GM23338 (cell line): ENCODE results near the gene BAIAP2. TPM values are rescaled to one million over a fixed set of nuclear protein-coding genes. Genes with fewer than 3 reads are reported as not detected.
A peak's percentile ranks its signal among the peaks of the same experiment; 100 is the strongest.

Experiments
- ATAC-seq: fragments of 200-7000 bp; cut with Tn5 transposase; 3 replicates; pipeline ENCODE4 v1.9.1; 2020
- DNase-seq: peaks from one replicate; pipeline ENCODE4 v3.0.0-alpha.2; 2015; ENCODE audit warnings: low spot score
- H2AFZ ChIP-seq: fragments of 200-600 bp; sonication (generic); 2 replicates; pipeline ENCODE4 v1.8.0; 2016; ENCODE audit warnings: antibody characterized with exemption, mild to moderate bottlenecking, moderate library complexity
- H3F3A ChIP-seq: fragments of 200-600 bp; sonication (generic); replicated peaks from 2 replicates; pipeline ENCODE4 v1.8.0; 2017; ENCODE audit warnings: antibody characterized with exemption, mixed run types, low read depth
- H3K27ac ChIP-seq: fragments of 200-600 bp; sonication (generic); 2 replicates; pipeline ENCODE4 v1.6.1; 2016; ENCODE audit warnings: low read depth
- H3K27me3 ChIP-seq: fragments of 200-600 bp; sonication (generic); 2 replicates; pipeline ENCODE4 v1.8.0; 2016; ENCODE audit warnings: mild to moderate bottlenecking, mixed run types, moderate library complexity; ENCODE audit not compliant: insufficient read depth
- H3K36me3 ChIP-seq: fragments of 200-600 bp; sonication (generic); 2 replicates; pipeline ENCODE4 v1.8.0; 2016; ENCODE audit warnings: mild to moderate bottlenecking; ENCODE audit not compliant: insufficient read depth
- H3K4me1 ChIP-seq: fragments of 200-600 bp; sonication (generic); 2 replicates; pipeline ENCODE4 v1.8.0; 2016; ENCODE audit warnings: mild to moderate bottlenecking, moderate library complexity; ENCODE audit not compliant: insufficient read depth
- H3K4me2 ChIP-seq: fragments of 200-600 bp; sonication (generic); 2 replicates; pipeline ENCODE4 v1.7.1; 2017; ENCODE audit warnings: mixed run types
- H3K4me3 ChIP-seq: fragments of 200-600 bp; sonication (generic); 2 replicates; pipeline ENCODE4 v1.6.1; 2016; ENCODE audit warnings: mixed run types
- H3K79me2 ChIP-seq: fragments of 200-600 bp; sonication (generic); replicated peaks from 2 replicates; pipeline ENCODE4 v1.8.0; 2017; ENCODE audit warnings: mild to moderate bottlenecking; ENCODE audit not compliant: insufficient read depth
- H3K9me2 ChIP-seq: fragments of 200-600 bp; sonication (generic); 2 replicates; pipeline ENCODE4 v1.8.0; 2017; ENCODE audit not compliant: insufficient read depth
- H4K20me1 ChIP-seq: fragments of 200-600 bp; sonication (generic); replicated peaks from 2 replicates; pipeline ENCODE4 v1.8.0; 2017; ENCODE audit warnings: mild to moderate bottlenecking; ENCODE audit not compliant: insufficient read depth
- H3K27ac Mint-ChIP-seq: 2 replicates; pipeline ENCODE4 v1.8.0; 2020; ENCODE audit warnings: inconsistent platforms, mild to moderate bottlenecking, moderate library complexity, mixed read lengths
- H3K27me3 Mint-ChIP-seq: 3 replicates; pipeline ENCODE4 v1.8.0; 2022; ENCODE audit warnings: low read depth, mild to moderate bottlenecking, moderate library complexity, mixed read lengths, inconsistent platforms; ENCODE audit not compliant: insufficient read depth, poor library complexity
- H3K36me3 Mint-ChIP-seq: 3 replicates; pipeline ENCODE4 v1.8.0; 2021; ENCODE audit warnings: low read depth, mild to moderate bottlenecking, inconsistent platforms, moderate library complexity, mixed read lengths
- H3K4me1 Mint-ChIP-seq: 3 replicates; pipeline ENCODE4 v1.8.0; 2020; ENCODE audit warnings: mild to moderate bottlenecking, inconsistent platforms, mixed read lengths
- H3K4me3 Mint-ChIP-seq: 3 replicates; pipeline ENCODE4 v1.8.0; 2021; ENCODE audit warnings: moderate library complexity, mild to moderate bottlenecking, inconsistent platforms, mixed read lengths
- H3K9me3 Mint-ChIP-seq: 3 replicates; pipeline ENCODE4 v1.8.0; 2020; ENCODE audit warnings: moderate library complexity, mild to moderate bottlenecking, inconsistent platforms, mixed read lengths
- EZH2 ChIP-seq: fragments of 200-600 bp; sonication (generic); IDR thresholded peaks from one replicate; pipeline ENCODE4 v1.8.0; 2017; ENCODE audit warnings: antibody characterized with exemption, mild to moderate bottlenecking, low read depth; ENCODE audit not compliant: unreplicated experiment
- EZH2phosphoT487 ChIP-seq: fragments of 200-600 bp; sonication (generic); IDR thresholded peaks from one replicate; pipeline ENCODE4 v1.8.1; 2018; ENCODE audit warnings: antibody characterized with exemption; ENCODE audit not compliant: unreplicated experiment
- JUNB ChIP-seq: IDR thresholded peaks from one replicate; pipeline ENCODE4 v1.6.1; 2016; ENCODE audit warnings: antibody characterized with exemption; ENCODE audit not compliant: unreplicated experiment
- POLR2AphosphoS5 ChIP-seq: IDR thresholded peaks from 2 replicates; pipeline ENCODE4 v1.6.1; 2016; ENCODE audit warnings: antibody characterized with exemption, low read depth
- STAT1 ChIP-seq: IDR thresholded peaks from one replicate; pipeline ENCODE4 v1.6.1; 2016; ENCODE audit warnings: antibody characterized with exemption; ENCODE audit not compliant: unreplicated experiment
- ZNF114 ChIP-seq: fragments of 250-450 bp; sonication (Bioruptor Pico); IDR thresholded peaks from 2 replicates; pipeline ENCODE4 v1.5.0; 2020; ENCODE audit warnings: mild to moderate bottlenecking, moderate library complexity
- polyA plus RNA-seq: library from polyadenylated mRNA; unstranded; fragments of >200 nt; fragmentation: Nextera tagmentation; extraction: Ambion mirVana; gene quantifications from 2 replicates; pipeline ENCODE4 v1.2.1, GENCODE V29; 2016
- total RNA-seq: library from RNA; depleted of rRNA; stranded (reverse); fragments of >200 nt; shearing (Covaris generic); gene quantifications from 2 replicates; pipeline ENCODE4 v1.2.3, GENCODE V29; 2014
- TF ChIP-seq, protein P1 (sequence below): IDR thresholded peaks from one replicate; pipeline ENCODE4 v1.6.1; 2018; ENCODE audit warnings: antibody characterized with exemption; ENCODE audit not compliant: unreplicated experiment
- TF ChIP-seq, protein P2 (sequence below): fragments of 250-450 bp; sonication (Bioruptor Pico); IDR thresholded peaks from 2 replicates; pipeline ENCODE4 v1.5.0; 2020; ENCODE audit warnings: mild to moderate bottlenecking, moderate library complexity
- TF ChIP-seq, protein P3 (sequence below): IDR thresholded peaks from 2 replicates; pipeline ENCODE4 v1.6.1; 2016; ENCODE audit warnings: antibody characterized with exemption

The BAIAP2 gene
- total and polyA plus RNA-seq, 2 experiments from 2014 or later = 21.7 to 22.7 TPM

- H3K4me3 Mint-ChIP-seq = no peak overlapping the region
- Histone ChIP-seq H3K27me3 (peaks cover 7% of the 10 kb centered on the region; the same call in 1 of the 2 replicates), H3K4me1 (peaks cover 17% of the 10 kb centered on the region; the same call in 1 of the 2 replicates), H4K20me1 (peaks cover 12% of the 10 kb centered on the region), H3K9me2 (no peaks in the 10 kb centered on the region), H3K36me3 (no peaks in the 10 kb centered on the region), H2AFZ (no peak overlapping the region), H3K4me3 (no peak overlapping the region), H3K79me2 (peaks cover 69% of the 10 kb centered on the region), H3F3A (peaks cover 4% of the 10 kb centered on the region; the same call in 1 of the 2 replicates), H3K4me2 (no peak overlapping the region), H3K27ac (no peak overlapping the region)
- H3K36me3 Mint-ChIP-seq = no peaks in the 10 kb centered on the region; the same call in 2 of the 3 replicates
- DNase-seq = peak; percentile 57
- no peaks in the 10 kb centered on the region for H3K9me3 Mint-ChIP-seq
- no peak for TF ChIP-seq STAT1
- peaks cover 40% of the 10 kb centered on the region for H3K4me1 Mint-ChIP-seq
- peaks cover 24% of the 10 kb centered on the region for H3K27me3 Mint-ChIP-seq
- peak; percentile 9 for ATAC-seq
- no peak overlapping the region for H3K27ac Mint-ChIP-seq
Measured at GRCh38 chr17:81037798-81038733, 3.1 kb downstream of the BAIAP2 start.

DNA sequence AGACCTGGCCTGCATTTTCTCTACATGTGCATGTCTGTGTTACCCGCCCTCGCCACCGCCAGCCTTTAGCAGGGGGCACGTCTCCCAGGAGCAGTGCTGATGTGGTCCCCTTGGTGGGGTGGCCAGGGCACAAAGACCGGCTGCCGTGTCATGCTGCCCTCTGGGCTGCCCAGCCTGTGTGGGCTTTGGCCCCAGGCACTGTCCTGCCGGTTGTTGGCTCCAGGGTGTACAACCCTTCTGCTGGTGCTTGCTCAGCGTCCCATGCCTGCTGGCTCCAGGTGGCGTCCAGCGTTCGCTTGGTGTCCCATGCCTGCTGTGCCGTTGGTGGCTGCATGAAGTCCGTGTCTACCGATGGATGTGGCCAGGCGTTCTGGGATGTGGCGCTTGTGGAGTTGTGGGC lies 4.1 kb downstream of the BAIAP2 start:
- Histone ChIP-seq H3K9me2 (no peaks in the 10 kb centered on the region), H3K4me3 (no peak overlapping the region), H3K4me1 (peaks cover 11% of the 10 kb centered on the region; the same call in 1 of the 2 replicates), H3K27me3 (peaks cover 7% of the 10 kb centered on the region; the same call in 1 of the 2 replicates), H3F3A (peaks cover 4% of the 10 kb centered on the region; the same call in 1 of the 2 replicates), H3K4me2 (no peak overlapping the region), H3K79me2 (peaks cover 78% of the 10 kb centered on the region), H3K36me3 (no peaks in the 10 kb centered on the region), H4K20me1 (peaks cover 12% of the 10 kb centered on the region), H2AFZ (no peak overlapping the region), H3K27ac (no peak overlapping the region)
- Mint-ChIP-seq H3K27me3 (peaks cover 15% of the 10 kb centered on the region), H3K36me3 (no peaks in the 10 kb centered on the region; the same call in 2 of the 3 replicates), H3K4me1 (peaks cover 35% of the 10 kb centered on the region), H3K4me3 (no peak overlapping the region), H3K27ac (no peak overlapping the region), H3K9me3 (no peaks in the 10 kb centered on the region)
- DNase-seq (no peak), ATAC-seq (no peak)
- TF ChIP-seq STAT1 = no peak
- TF ChIP-seq EZH2phosphoT487 = no peak
- TF ChIP-seq ZNF114 (CRISPR knock-in tag) = no peak
- TF ChIP-seq, protein P1, sequence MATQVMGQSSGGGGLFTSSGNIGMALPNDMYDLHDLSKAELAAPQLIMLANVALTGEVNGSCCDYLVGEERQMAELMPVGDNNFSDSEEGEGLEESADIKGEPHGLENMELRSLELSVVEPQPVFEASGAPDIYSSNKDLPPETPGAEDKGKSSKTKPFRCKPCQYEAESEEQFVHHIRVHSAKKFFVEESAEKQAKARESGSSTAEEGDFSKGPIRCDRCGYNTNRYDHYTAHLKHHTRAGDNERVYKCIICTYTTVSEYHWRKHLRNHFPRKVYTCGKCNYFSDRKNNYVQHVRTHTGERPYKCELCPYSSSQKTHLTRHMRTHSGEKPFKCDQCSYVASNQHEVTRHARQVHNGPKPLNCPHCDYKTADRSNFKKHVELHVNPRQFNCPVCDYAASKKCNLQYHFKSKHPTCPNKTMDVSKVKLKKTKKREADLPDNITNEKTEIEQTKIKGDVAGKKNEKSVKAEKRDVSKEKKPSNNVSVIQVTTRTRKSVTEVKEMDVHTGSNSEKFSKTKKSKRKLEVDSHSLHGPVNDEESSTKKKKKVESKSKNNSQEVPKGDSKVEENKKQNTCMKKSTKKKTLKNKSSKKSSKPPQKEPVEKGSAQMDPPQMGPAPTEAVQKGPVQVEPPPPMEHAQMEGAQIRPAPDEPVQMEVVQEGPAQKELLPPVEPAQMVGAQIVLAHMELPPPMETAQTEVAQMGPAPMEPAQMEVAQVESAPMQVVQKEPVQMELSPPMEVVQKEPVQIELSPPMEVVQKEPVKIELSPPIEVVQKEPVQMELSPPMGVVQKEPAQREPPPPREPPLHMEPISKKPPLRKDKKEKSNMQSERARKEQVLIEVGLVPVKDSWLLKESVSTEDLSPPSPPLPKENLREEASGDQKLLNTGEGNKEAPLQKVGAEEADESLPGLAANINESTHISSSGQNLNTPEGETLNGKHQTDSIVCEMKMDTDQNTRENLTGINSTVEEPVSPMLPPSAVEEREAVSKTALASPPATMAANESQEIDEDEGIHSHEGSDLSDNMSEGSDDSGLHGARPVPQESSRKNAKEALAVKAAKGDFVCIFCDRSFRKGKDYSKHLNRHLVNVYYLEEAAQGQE = no peak
- TF ChIP-seq EZH2 = no peak
- no peak for TF ChIP-seq JUNB
- TF ChIP-seq, protein P2, sequence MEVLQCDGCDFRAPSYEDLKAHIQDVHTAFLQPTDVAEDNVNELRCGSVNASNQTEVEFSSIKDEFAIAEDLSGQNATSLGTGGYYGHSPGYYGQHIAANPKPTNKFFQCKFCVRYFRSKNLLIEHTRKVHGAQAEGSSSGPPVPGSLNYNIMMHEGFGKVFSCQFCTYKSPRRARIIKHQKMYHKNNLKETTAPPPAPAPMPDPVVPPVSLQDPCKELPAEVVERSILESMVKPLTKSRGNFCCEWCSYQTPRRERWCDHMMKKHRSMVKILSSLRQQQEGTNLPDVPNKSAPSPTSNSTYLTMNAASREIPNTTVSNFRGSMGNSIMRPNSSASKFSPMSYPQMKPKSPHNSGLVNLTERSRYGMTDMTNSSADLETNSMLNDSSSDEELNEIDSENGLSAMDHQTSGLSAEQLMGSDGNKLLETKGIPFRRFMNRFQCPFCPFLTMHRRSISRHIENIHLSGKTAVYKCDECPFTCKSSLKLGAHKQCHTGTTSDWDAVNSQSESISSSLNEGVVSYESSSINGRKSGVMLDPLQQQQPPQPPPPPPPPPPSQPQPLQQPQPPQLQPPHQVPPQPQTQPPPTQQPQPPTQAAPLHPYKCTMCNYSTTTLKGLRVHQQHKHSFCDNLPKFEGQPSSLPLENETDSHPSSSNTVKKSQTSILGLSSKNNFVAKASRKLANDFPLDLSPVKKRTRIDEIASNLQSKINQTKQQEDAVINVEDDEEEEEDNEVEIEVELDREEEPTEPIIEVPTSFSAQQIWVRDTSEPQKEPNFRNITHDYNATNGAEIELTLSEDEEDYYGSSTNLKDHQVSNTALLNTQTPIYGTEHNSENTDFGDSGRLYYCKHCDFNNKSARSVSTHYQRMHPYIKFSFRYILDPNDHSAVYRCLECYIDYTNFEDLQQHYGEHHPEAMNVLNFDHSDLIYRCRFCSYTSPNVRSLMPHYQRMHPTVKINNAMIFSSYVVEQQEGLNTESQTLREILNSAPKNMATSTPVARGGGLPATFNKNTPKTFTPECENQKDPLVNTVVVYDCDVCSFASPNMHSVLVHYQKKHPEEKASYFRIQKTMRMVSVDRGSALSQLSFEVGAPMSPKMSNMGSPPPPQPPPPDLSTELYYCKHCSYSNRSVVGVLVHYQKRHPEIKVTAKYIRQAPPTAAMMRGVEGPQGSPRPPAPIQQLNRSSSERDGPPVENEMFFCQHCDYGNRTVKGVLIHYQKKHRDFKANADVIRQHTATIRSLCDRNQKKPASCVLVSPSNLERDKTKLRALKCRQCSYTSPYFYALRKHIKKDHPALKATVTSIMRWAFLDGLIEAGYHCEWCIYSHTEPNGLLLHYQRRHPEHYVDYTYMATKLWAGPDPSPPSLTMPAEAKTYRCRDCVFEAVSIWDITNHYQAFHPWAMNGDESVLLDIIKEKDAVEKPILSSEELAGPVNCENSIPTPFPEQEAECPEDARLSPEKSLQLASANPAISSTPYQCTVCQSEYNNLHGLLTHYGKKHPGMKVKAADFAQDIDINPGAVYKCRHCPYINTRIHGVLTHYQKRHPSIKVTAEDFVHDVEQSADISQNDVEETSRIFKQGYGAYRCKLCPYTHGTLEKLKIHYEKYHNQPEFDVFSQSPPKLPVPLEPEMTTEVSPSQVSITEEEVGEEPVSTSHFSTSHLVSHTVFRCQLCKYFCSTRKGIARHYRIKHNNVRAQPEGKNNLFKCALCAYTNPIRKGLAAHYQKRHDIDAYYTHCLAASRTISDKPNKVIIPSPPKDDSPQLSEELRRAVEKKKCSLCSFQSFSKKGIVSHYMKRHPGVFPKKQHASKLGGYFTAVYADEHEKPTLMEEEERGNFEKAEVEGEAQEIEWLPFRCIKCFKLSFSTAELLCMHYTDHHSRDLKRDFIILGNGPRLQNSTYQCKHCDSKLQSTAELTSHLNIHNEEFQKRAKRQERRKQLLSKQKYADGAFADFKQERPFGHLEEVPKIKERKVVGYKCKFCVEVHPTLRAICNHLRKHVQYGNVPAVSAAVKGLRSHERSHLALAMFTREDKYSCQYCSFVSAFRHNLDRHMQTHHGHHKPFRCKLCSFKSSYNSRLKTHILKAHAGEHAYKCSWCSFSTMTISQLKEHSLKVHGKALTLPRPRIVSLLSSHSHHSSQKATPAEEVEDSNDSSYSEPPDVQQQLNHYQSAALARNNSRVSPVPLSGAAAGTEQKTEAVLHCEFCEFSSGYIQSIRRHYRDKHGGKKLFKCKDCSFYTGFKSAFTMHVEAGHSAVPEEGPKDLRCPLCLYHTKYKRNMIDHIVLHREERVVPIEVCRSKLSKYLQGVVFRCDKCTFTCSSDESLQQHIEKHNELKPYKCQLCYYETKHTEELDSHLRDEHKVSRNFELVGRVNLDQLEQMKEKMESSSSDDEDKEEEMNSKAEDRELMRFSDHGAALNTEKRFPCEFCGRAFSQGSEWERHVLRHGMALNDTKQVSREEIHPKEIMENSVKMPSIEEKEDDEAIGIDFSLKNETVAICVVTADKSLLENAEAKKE (CRISPR knock-in tag) = no peak
- TF ChIP-seq, protein P3, sequence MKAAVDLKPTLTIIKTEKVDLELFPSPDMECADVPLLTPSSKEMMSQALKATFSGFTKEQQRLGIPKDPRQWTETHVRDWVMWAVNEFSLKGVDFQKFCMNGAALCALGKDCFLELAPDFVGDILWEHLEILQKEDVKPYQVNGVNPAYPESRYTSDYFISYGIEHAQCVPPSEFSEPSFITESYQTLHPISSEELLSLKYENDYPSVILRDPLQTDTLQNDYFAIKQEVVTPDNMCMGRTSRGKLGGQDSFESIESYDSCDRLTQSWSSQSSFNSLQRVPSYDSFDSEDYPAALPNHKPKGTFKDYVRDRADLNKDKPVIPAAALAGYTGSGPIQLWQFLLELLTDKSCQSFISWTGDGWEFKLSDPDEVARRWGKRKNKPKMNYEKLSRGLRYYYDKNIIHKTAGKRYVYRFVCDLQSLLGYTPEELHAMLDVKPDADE = no peak
- no peak for TF ChIP-seq POLR2AphosphoS5
